Measurements from ENCODE around the gene IL17RB. TPM values are rescaled to one million over a fixed set of nuclear protein-coding genes. Genes with fewer than 3 reads are reported as not detected.

The IL17RB gene
- total and polyA plus RNA-seq, 2 experiments from 2014 or later = 0.79 TPM; not detected in 1

- no peaks in the 10 kb centered on the region for H3K9me2 ChIP-seq (ENCODE audit: insufficient read depth)
- no peaks in the 10 kb centered on the region for H3K36me3 ChIP-seq (ENCODE audit: low read depth)
- no peaks in the 10 kb centered on the region for H3F3A ChIP-seq (ENCODE audit: insufficient read depth)
- no peak overlapping the region for H3K4me3 ChIP-seq
- H3K4me2 ChIP-seq (ENCODE audit: unreplicated experiment) = no peak overlapping the region
- TF ChIP-seq EZH2phosphoT487 (IDR thresholded peaks at IDR 0.05; ENCODE audit: insufficient read depth, low read depth) = no peak
- no peak for TF ChIP-seq EZH2 (IDR thresholded peaks at IDR 0.05; ENCODE audit: insufficient read depth, poor library complexity, severe bottlenecking)
- no peak for DNase-seq
- no peak overlapping the region for H3K9ac ChIP-seq
- H3K79me2 ChIP-seq (ENCODE audit: insufficient read depth) = no peaks in the 10 kb centered on the region
- H3K27me3 ChIP-seq (replicated peaks; ENCODE audit: insufficient read depth) = no peaks in the 10 kb centered on the region
- no peak overlapping the region for H2AFZ ChIP-seq
- H4K20me1 ChIP-seq (ENCODE audit: insufficient read depth) = no peaks in the 10 kb centered on the region
- 72 to 76% methylated on average over 9 of the region's 9 CpGs for WGBS, 2 experiments (ENCODE audit: low coverage in 1 of 2, low lambda C conversion rate in 2 of 2, missing lambda C conversion rate in 2 of 2)
- in situ Hi-C loops (cut with MboI) = no loop called here
- no peaks in the 10 kb centered on the region for H3K9me3 ChIP-seq (ENCODE audit: low read depth)
- H3K27ac ChIP-seq = no peak overlapping the region
- no peaks in the 10 kb centered on the region for H3K4me1 ChIP-seq (ENCODE audit: insufficient read depth)
These were observed 13.2 kb upstream of the IL17RB start for GRCh38 chr3:53833053-53833645.

GRCh38 chr3:53833700-53834099 lies 12.7 kb upstream of the IL17RB start:
- Histone ChIP-seq H3K9ac (no peak overlapping the region), H3K9me3 (ENCODE audit: low read depth) (no peaks in the 10 kb centered on the region), H3K36me3 (ENCODE audit: low read depth) (no peaks in the 10 kb centered on the region), H3K27me3 (replicated peaks; ENCODE audit: insufficient read depth) (no peaks in the 10 kb centered on the region), H3K79me2 (ENCODE audit: insufficient read depth) (no peaks in the 10 kb centered on the region), H3K27ac (no peak overlapping the region), H3F3A (ENCODE audit: insufficient read depth) (no peaks in the 10 kb centered on the region), H3K4me2 (ENCODE audit: unreplicated experiment) (no peak overlapping the region), H4K20me1 (ENCODE audit: insufficient read depth) (no peaks in the 10 kb centered on the region), H3K4me3 (no peak overlapping the region), H3K9me2 (ENCODE audit: insufficient read depth) (no peaks in the 10 kb centered on the region), H2AFZ (no peak overlapping the region), H3K4me1 (ENCODE audit: insufficient read depth) (no peaks in the 10 kb centered on the region)
- 75 to 82% methylated on average over 5 of the region's 5 CpGs for WGBS, 2 experiments (ENCODE audit: low coverage in 1 of 2, low lambda C conversion rate in 2 of 2, missing lambda C conversion rate in 2 of 2)
- in situ Hi-C loops (cut with MboI) = no loop called here
- no peak for TF ChIP-seq EZH2phosphoT487 (IDR thresholded peaks at IDR 0.05; ENCODE audit: insufficient read depth, low read depth)
- TF ChIP-seq EZH2 (IDR thresholded peaks at IDR 0.05; ENCODE audit: insufficient read depth, poor library complexity, severe bottlenecking) = no peak
- DNase-seq = no peak

GRCh38 chr3:53834429-53835095 lies 11.8 kb upstream of the IL17RB start:
- no peaks in the 10 kb centered on the region for H3F3A ChIP-seq (ENCODE audit: insufficient read depth)
- H3K4me1 ChIP-seq (ENCODE audit: insufficient read depth) = no peaks in the 10 kb centered on the region
- no peaks in the 10 kb centered on the region for H3K27me3 ChIP-seq (replicated peaks; ENCODE audit: insufficient read depth)
- no peak overlapping the region for H3K4me3 ChIP-seq
- no peak overlapping the region for H3K27ac ChIP-seq
- H3K9ac ChIP-seq = no peak overlapping the region
- H4K20me1 ChIP-seq (ENCODE audit: insufficient read depth) = no peaks in the 10 kb centered on the region
- H3K36me3 ChIP-seq (ENCODE audit: low read depth) = no peaks in the 10 kb centered on the region
- no peaks in the 10 kb centered on the region for H3K9me3 ChIP-seq (ENCODE audit: low read depth)
- H2AFZ ChIP-seq = no peak overlapping the region
- in situ Hi-C loops (cut with MboI) = no loop called here
- no peaks in the 10 kb centered on the region for H3K9me2 ChIP-seq (ENCODE audit: insufficient read depth)
- H3K4me2 ChIP-seq (ENCODE audit: unreplicated experiment) = no peak overlapping the region
- DNase-seq = no peak
- no peak for TF ChIP-seq EZH2phosphoT487 (IDR thresholded peaks at IDR 0.05; ENCODE audit: insufficient read depth, low read depth)
- TF ChIP-seq EZH2 (IDR thresholded peaks at IDR 0.05; ENCODE audit: insufficient read depth, poor library complexity, severe bottlenecking) = no peak
- H3K79me2 ChIP-seq (ENCODE audit: insufficient read depth) = no peaks in the 10 kb centered on the region
- WGBS, 2 experiments (ENCODE audit: low coverage in 1 of 2, low lambda C conversion rate in 2 of 2, missing lambda C conversion rate in 2 of 2) = 72 to 76% methylated on average over 6 of the region's 6 CpGs

GRCh38 chr3:53835257-53835656 lies 11.1 kb upstream of the IL17RB start:
- TF ChIP-seq EZH2phosphoT487 (IDR thresholded peaks at IDR 0.05; ENCODE audit: insufficient read depth, low read depth) (no peak), EZH2 (IDR thresholded peaks at IDR 0.05; ENCODE audit: insufficient read depth, poor library complexity, severe bottlenecking) (no peak)

More at GRCh38 chr3:53835257-53835656, 11.1 kb upstream of the IL17RB start:
- no peaks in the 10 kb centered on the region for H3K79me2 ChIP-seq (ENCODE audit: insufficient read depth)
- H3K36me3 ChIP-seq (ENCODE audit: low read depth) = no peaks in the 10 kb centered on the region
- no peak for DNase-seq
- no peak overlapping the region for H3K27ac ChIP-seq
- H3K4me1 ChIP-seq (ENCODE audit: insufficient read depth) = no peaks in the 10 kb centered on the region
- in situ Hi-C loops (cut with MboI) = no loop called here
- H4K20me1 ChIP-seq (ENCODE audit: insufficient read depth) = no peaks in the 10 kb centered on the region
- H2AFZ ChIP-seq = no peak overlapping the region
- WGBS, 2 experiments (ENCODE audit: low coverage in 1 of 2, low lambda C conversion rate in 2 of 2, missing lambda C conversion rate in 2 of 2) = 21 to 75% methylated on average over 1 of the region's 1 CpG
- no peaks in the 10 kb centered on the region for H3K9me3 ChIP-seq (ENCODE audit: low read depth)
- H3K4me2 ChIP-seq (ENCODE audit: unreplicated experiment) = no peak overlapping the region
- H3K27me3 ChIP-seq (replicated peaks; ENCODE audit: insufficient read depth) = no peaks in the 10 kb centered on the region
- H3F3A ChIP-seq (ENCODE audit: insufficient read depth) = no peaks in the 10 kb centered on the region
- H3K4me3 ChIP-seq = no peak overlapping the region
- no peaks in the 10 kb centered on the region for H3K9me2 ChIP-seq (ENCODE audit: insufficient read depth)
- no peak overlapping the region for H3K9ac ChIP-seq

Measured in GM23248 (cell line).